Measurements from ENCODE around the gene CDH23.

The CDH23 gene

GRCh38 chr10:71370031-71370430, 26.7 kb upstream of the CDH23 start:
- CTCF ChIA-PET, result interaction anchor here (0.6 kb wide), 1 partner anchor 223 kb away, joined by 3 read pairs; no protein-coding TSS in a partner anchor
- DNase-seq (ENCODE audit: extremely low spot score), result no peak
- TF ChIP-seq TARDBP (IDR thresholded peaks at IDR 0.05), result no peak
- TF ChIP-seq FOXK2 (IDR thresholded peaks at IDR 0.05), result no peak
- no peak for TF ChIP-seq SUZ12 (IDR thresholded peaks at IDR 0.05)
- no peak for TF ChIP-seq L3MBTL2 (conservative IDR thresholded peaks at IDR 0.05)
- TF ChIP-seq FOXA1 (IDR thresholded peaks at IDR 0.05), result no peak
- no peak for TF ChIP-seq ARNT (IDR thresholded peaks at IDR 0.05)
- TF ChIP-seq BHLHE40 (IDR thresholded peaks at IDR 0.05; ENCODE audit: borderline replicate concordance), result no peak
- no peak for TF ChIP-seq SP1 (IDR thresholded peaks at IDR 0.05)
- TF ChIP-seq NFRKB (IDR thresholded peaks at IDR 0.05), result no peak
- TF ChIP-seq PKNOX1 (IDR thresholded peaks at IDR 0.05), result no peak
- no peak for TF ChIP-seq FOXM1 (IDR thresholded peaks at IDR 0.05; ENCODE audit: borderline replicate concordance)
- no peak for TF ChIP-seq ZNF384 (IDR thresholded peaks at IDR 0.05)
- no peak for TF ChIP-seq ELF4 (IDR thresholded peaks at IDR 0.05)
- no peak for TF ChIP-seq CTBP1 (IDR thresholded peaks at IDR 0.05; ENCODE audit: borderline replicate concordance)
- no peak for TF ChIP-seq LEF1 (IDR thresholded peaks at IDR 0.05; ENCODE audit: borderline replicate concordance)
- TF ChIP-seq HDGF (IDR thresholded peaks at IDR 0.05; ENCODE audit: borderline replicate concordance), result no peak
- POLR2A ChIA-PET, result no interaction called here

- ChIA-PET POLR2A (no interaction called here), CTCF (interaction anchor here (0.7 kb wide), 1 partner anchor 53 kb away, joined by 3 read pairs; no protein-coding TSS in a partner anchor)
- no peak for TF ChIP-seq ELF4 (IDR thresholded peaks at IDR 0.05)
- no peak for TF ChIP-seq LEF1 (IDR thresholded peaks at IDR 0.05; ENCODE audit: borderline replicate concordance)
- no peak for TF ChIP-seq PKNOX1 (IDR thresholded peaks at IDR 0.05)
- no peak for TF ChIP-seq SP1 (IDR thresholded peaks at IDR 0.05)
- TF ChIP-seq ZNF384 (IDR thresholded peaks at IDR 0.05), result no peak
- no peak for TF ChIP-seq TARDBP (IDR thresholded peaks at IDR 0.05)
- TF ChIP-seq FOXM1 (IDR thresholded peaks at IDR 0.05; ENCODE audit: borderline replicate concordance), result no peak
- no peak for TF ChIP-seq L3MBTL2 (conservative IDR thresholded peaks at IDR 0.05)
- TF ChIP-seq HDGF (IDR thresholded peaks at IDR 0.05; ENCODE audit: borderline replicate concordance), result no peak
- no peak for TF ChIP-seq ARNT (IDR thresholded peaks at IDR 0.05)
- TF ChIP-seq SUZ12 (IDR thresholded peaks at IDR 0.05), result no peak
- TF ChIP-seq NFRKB (IDR thresholded peaks at IDR 0.05), result no peak
- no peak for TF ChIP-seq FOXA1 (IDR thresholded peaks at IDR 0.05)
- TF ChIP-seq CTBP1 (IDR thresholded peaks at IDR 0.05; ENCODE audit: borderline replicate concordance), result no peak
- no peak for TF ChIP-seq FOXK2 (IDR thresholded peaks at IDR 0.05)
- TF ChIP-seq BHLHE40 (IDR thresholded peaks at IDR 0.05; ENCODE audit: borderline replicate concordance), result no peak
- no peak for DNase-seq (ENCODE audit: extremely low spot score)
These were observed 25.0 kb upstream of the CDH23 start for GRCh38 chr10:71371750-71372166.

- POLR2A ChIA-PET, result no interaction called here
- CTCF ChIA-PET, result no interaction called here
- no peak for DNase-seq (ENCODE audit: extremely low spot score)
- TF ChIP-seq PKNOX1 (IDR thresholded peaks at IDR 0.05) (no peak), HDGF (IDR thresholded peaks at IDR 0.05; ENCODE audit: borderline replicate concordance) (no peak), SUZ12 (IDR thresholded peaks at IDR 0.05) (no peak), ZNF384 (IDR thresholded peaks at IDR 0.05) (no peak), ELF4 (IDR thresholded peaks at IDR 0.05) (no peak), BHLHE40 (IDR thresholded peaks at IDR 0.05; ENCODE audit: borderline replicate concordance) (no peak), SP1 (IDR thresholded peaks at IDR 0.05) (no peak), LEF1 (IDR thresholded peaks at IDR 0.05; ENCODE audit: borderline replicate concordance) (no peak), TARDBP (IDR thresholded peaks at IDR 0.05) (no peak), L3MBTL2 (conservative IDR thresholded peaks at IDR 0.05) (no peak)
These were observed 23.7 kb upstream of the CDH23 start for GRCh38 chr10:71372882-71373495.

- TF ChIP-seq BHLHE40 (IDR thresholded peaks at IDR 0.05; ENCODE audit: borderline replicate concordance) (no peak), ARNT (IDR thresholded peaks at IDR 0.05) (no peak), SP1 (IDR thresholded peaks at IDR 0.05) (no peak)
- ChIA-PET CTCF (no interaction called here), POLR2A (no interaction called here)
- no peak for DNase-seq (ENCODE audit: extremely low spot score)
These were observed 22.1 kb upstream of the CDH23 start for GRCh38 chr10:71374481-71375233.

- ChIA-PET CTCF (interaction anchor here (0.8 kb wide), 1 partner anchor 157 kb away, joined by 3 read pairs; no protein-coding TSS in a partner anchor), POLR2A (interaction anchor here (2.0 kb wide), 1 partner anchor 12 kb away, joined by 10 read pairs; no protein-coding TSS in a partner anchor)
- no peak for DNase-seq (ENCODE audit: extremely low spot score)
- no peak for TF ChIP-seq L3MBTL2 (conservative IDR thresholded peaks at IDR 0.05)
- no peak for TF ChIP-seq BHLHE40 (IDR thresholded peaks at IDR 0.05; ENCODE audit: borderline replicate concordance)
- TF ChIP-seq ELF4 (IDR thresholded peaks at IDR 0.05), result no peak
These were observed 20.8 kb upstream of the CDH23 start for GRCh38 chr10:71375952-71376351.

Data from HEK293T (cell line).